B cell (primary cell): ENCODE results near the gene PREX1. TPM values are rescaled to one million over a fixed set of nuclear protein-coding genes. Genes with fewer than 3 reads are reported as not detected.

Experiments
- ATAC-seq: fragments of 200-7000 bp; cut with Tn5 transposase; one replicate; pipeline ENCODE4 v1.10.0; 2021; ENCODE audit warnings: low read depth, mild to moderate bottlenecking, moderate number of reproducible peaks, moderate library complexity
- CTCF ChIA-PET: fragments of 350-600 bp; sonication (Branson Sonifier 250); formaldehyde crosslinking; loops from one replicate; lab custom pipeline; 2021; ENCODE audit warnings: antibody characterized with exemption, inconsistent platforms; lab: Charles Lee
- POLR2A ChIA-PET: fragments of 350-600 bp; sonication (Branson Sonifier 250); formaldehyde crosslinking; loops from one replicate; lab custom pipeline; 2021; ENCODE audit warnings: antibody characterized with exemption; lab: Charles Lee
- DNase-seq: peaks from one replicate; pipeline ENCODE4 v3.0.0; 2013
- H2AFZ ChIP-seq: 2 replicates; pipeline ENCODE4 v1.6.1; 2012; ENCODE audit warnings: mild to moderate bottlenecking, low read depth, low read length; ENCODE audit not compliant: insufficient read depth, poor library complexity, severe bottlenecking
- H3K27ac ChIP-seq, 2 donors: 1 replicate in 1 of 2; 2 replicates in 1 of 2; pipeline ENCODE4 v1.5.1; 2012 to 2013; ENCODE audit warnings: low read length in 2 of 2, mild to moderate bottlenecking in 2 of 2, moderate library complexity in 1 of 2
- H3K27me3 ChIP-seq, 4 experiments: fragments of 200-600 bp in 1 of 4; sonication (generic) in 1 of 4; replicated peaks in 1 of 4; 1 replicate in 2 of 4; 2 replicates in 2 of 4; pipeline versions ENCODE4 v1.6.1 to v1.7.0; 2013 to 2016; ENCODE audit warnings: low read length in 3 of 4, mild to moderate bottlenecking in 2 of 4, mixed read lengths in 1 of 4, moderate library complexity in 1 of 4; ENCODE audit not compliant: insufficient read depth in 4 of 4, control insufficient read depth in 3 of 4; ENCODE audit errors: control extremely low read depth in 1 of 4
- H3K36me3 ChIP-seq, 2 experiments: replicated peaks in 1 of 2; 1 replicate in 1 of 2; 2 replicates in 1 of 2; pipeline versions ENCODE4 v1.6.1 to v1.7.1; 2013; ENCODE audit warnings: low read length in 1 of 2; ENCODE audit not compliant: insufficient read depth in 2 of 2, control insufficient read depth in 1 of 2; ENCODE audit errors: control extremely low read depth in 1 of 2, extremely low read depth in 1 of 2
- H3K4me1 ChIP-seq, 2 donors: fragments of 200-600 bp in 1 of 2; sonication (generic) in 1 of 2; 1 replicate in 1 of 2; 2 replicates in 1 of 2; pipeline versions ENCODE4 v1.5.1 to v1.6.1; 2013 to 2017; ENCODE audit warnings: low read length in 2 of 2; ENCODE audit not compliant: control insufficient read depth in 2 of 2, insufficient read depth in 2 of 2
- H3K4me2 ChIP-seq: replicated peaks from 2 replicates; pipeline ENCODE3; 2012; ENCODE audit warnings: mild to moderate bottlenecking, low read depth, low read length; ENCODE audit not compliant: poor library complexity, severe bottlenecking
- H3K4me3 ChIP-seq, 5 experiments: fragments of 200-600 bp in 1 of 5; sonication (generic) in 1 of 5; 1 replicate in 3 of 5; 2 replicates in 2 of 5; pipeline versions ENCODE4 v1.5.1 to v1.7.0; 2011 to 2016; ENCODE audit warnings: low read length in 4 of 5, mild to moderate bottlenecking in 4 of 5, low read depth in 2 of 5, control low read depth in 1 of 5, moderate library complexity in 1 of 5; ENCODE audit not compliant: insufficient read depth in 1 of 5; ENCODE audit errors: control extremely low read depth in 1 of 5, extremely low read depth in 1 of 5
- H3K79me2 ChIP-seq: fragments of 200-600 bp; sonication (generic); one replicate; pipeline ENCODE4 v1.6.0; 2016; ENCODE audit warnings: low read length; ENCODE audit not compliant: control insufficient read depth, insufficient read depth
- H3K9ac ChIP-seq: fragments of 200-600 bp; sonication (generic); 2 replicates; pipeline ENCODE4 v1.6.1; 2017; ENCODE audit warnings: mild to moderate bottlenecking, low read length, moderate library complexity
- H3K9me3 ChIP-seq, 3 donors: one replicate each; pipeline versions ENCODE4 v1.6.1 to v1.7.1; 2013; ENCODE audit warnings: low read length in 2 of 3; ENCODE audit not compliant: control insufficient read depth in 2 of 3, insufficient read depth in 1 of 3; ENCODE audit errors: control extremely low read depth in 1 of 3
- H4K20me1 ChIP-seq: 2 replicates; pipeline ENCODE4 v1.6.0; 2012; ENCODE audit warnings: mild to moderate bottlenecking, low read length; ENCODE audit not compliant: insufficient read depth, control insufficient read depth, poor library complexity, severe bottlenecking
- H3K27ac Mint-ChIP-seq: one replicate; pipeline ENCODE4 v1.8.0; 2021; ENCODE audit warnings: mixed read lengths
- H3K27me3 Mint-ChIP-seq: one replicate; pipeline ENCODE4 v1.8.0; 2021; ENCODE audit warnings: mixed read lengths
- H3K4me1 Mint-ChIP-seq: one replicate; pipeline ENCODE4 v1.8.0; 2021; ENCODE audit warnings: mixed read lengths
- H3K4me3 Mint-ChIP-seq: one replicate; pipeline ENCODE4 v1.8.0; 2021; ENCODE audit warnings: mixed read lengths
- H3K9me3 Mint-ChIP-seq: one replicate; pipeline ENCODE4 v1.8.0; 2022; ENCODE audit warnings: mixed read lengths; ENCODE audit not compliant: insufficient read depth
- CTCF ChIP-seq: fragments of 200-600 bp; IDR thresholded peaks from one replicate; pipeline ENCODE4 v1.8.0; 2022; ENCODE audit warnings: antibody characterized with exemption, mild to moderate bottlenecking
- EZH2 ChIP-seq: IDR thresholded peaks from 2 replicates; pipeline ENCODE4 v1.6.1; 2012; ENCODE audit warnings: borderline replicate concordance, low read depth, mild to moderate bottlenecking, moderate library complexity, low read length; ENCODE audit not compliant: insufficient read depth, poor library complexity, severe bottlenecking
- WGBS: methylation state at CpG from one replicate; pipeline ENCODE4 v1.1.5; 2013; ENCODE audit warnings: missing lambda C conversion rate; ENCODE audit not compliant: insufficient coverage; 5-methylcytosine and 5-hydroxymethylcytosine counted together
- intact Hi-C: fragments of 100-400 bp; cut with micrococcal nuclease; formaldehyde crosslinking; loops from one replicate; pipeline ENCODE4 v1.10.0; 2022
- polyA plus RNA-seq: library from polyadenylated mRNA; depleted of rRNA; stranded (reverse); fragments of >200 nt; gene quantifications from 2 replicates; pipeline ENCODE4 v1.2.3, GENCODE V29; 2012
- total RNA-seq, 2 donors: library from RNA; stranded (reverse); fragments of 120-200 nt in 1 of 2; gene quantifications; 1 replicate in 1 of 2; 2 replicates in 1 of 2; pipeline versions ENCODE4 v1.2.3 to v1.2.4, GENCODE V29; 2013 to 2022

The PREX1 gene
- total and polyA plus RNA-seq, 2 donors (not counting 1 experiment from before 2014, with no cell fraction given) = 79.1 to 99.4 TPM

- peaks cover 64 to 87% of the 10 kb centered on the region in 2 donors for H3K4me1 ChIP-seq
- no peak overlapping the region for H3K4me3 ChIP-seq
- POLR2A ChIA-PET = no interaction called here
- CTCF ChIA-PET = interaction anchor here (0.6 to 1.3 kb wide), 2 partner anchors 16 to 130 kb away, joined by 3 read pairs; no protein-coding TSS in a partner anchor
- no peak for ATAC-seq
- peaks cover 98% of the 10 kb centered on the region for H3K79me2 ChIP-seq
- 83% methylated on average over 11 of the region's 11 CpGs for WGBS
- Mint-ChIP-seq H3K4me1 (peaks cover 82% of the 10 kb centered on the region), H3K9me3 (peaks cover 4% of the 10 kb centered on the region), H3K27ac (peak overlapping the region; percentile 80), H3K27me3 (no peaks in the 10 kb centered on the region), H3K4me3 (no peak overlapping the region)
- H3K9ac ChIP-seq = no peak overlapping the region
- no peak for DNase-seq
- intact Hi-C loops = no loop called here
- H3K4me2 ChIP-seq = peak overlapping the region; percentile 60
- no peak overlapping the region for H2AFZ ChIP-seq
- peaks cover 0 to 21% (median 3%) of the 10 kb centered on the region in 3 donors for H3K9me3 ChIP-seq
- peaks cover 0 to 9% of the 10 kb centered on the region in 2 experiments for H3K36me3 ChIP-seq
- no peak for TF ChIP-seq EZH2
- no peak for TF ChIP-seq CTCF
- peak overlapping the region in 1 of 2 donors; percentile 68 for H3K27ac ChIP-seq
- no peaks in the 10 kb centered on the region for H3K27me3 ChIP-seq
- H4K20me1 ChIP-seq = peaks cover 98% of the 10 kb centered on the region
These were observed 53.1 kb downstream of the PREX1 start for GRCh38 chr20:48774696-48775095.

- Histone ChIP-seq H3K4me1 (peaks cover 69 to 95% of the 10 kb centered on the region in 2 donors), H2AFZ (no peak overlapping the region), H4K20me1 (peaks cover 98% of the 10 kb centered on the region), H3K9ac (no peak overlapping the region), H3K36me3 (peaks cover 0 to 9% of the 10 kb centered on the region in 2 experiments), H3K27me3 (no peaks in the 10 kb centered on the region), H3K27ac (peak overlapping the region; percentile 27 to 68), H3K9me3 (peaks cover 0 to 21% (median 0%) of the 10 kb centered on the region in 3 donors), H3K79me2 (peaks cover 98% of the 10 kb centered on the region), H3K4me2 (peak overlapping the region; percentile 60), H3K4me3 (no peak overlapping the region)
- intact Hi-C loops = no loop called here
- TF ChIP-seq EZH2 (no peak), CTCF (no peak)
- POLR2A ChIA-PET = no interaction called here
- Mint-ChIP-seq H3K27me3 (no peaks in the 10 kb centered on the region), H3K9me3 (no peaks in the 10 kb centered on the region), H3K27ac (peak overlapping the region; percentile 75), H3K4me1 (peaks cover 84% of the 10 kb centered on the region), H3K4me3 (peak overlapping the region; percentile 15)
- ATAC-seq (no peak), DNase-seq (no peak)
- 56% methylated on average over 11 of the region's 14 CpGs for WGBS
- CTCF ChIA-PET = interaction anchor here (0.6 to 1.5 kb wide), 3 partner anchors 16 to 130 kb away, joined by 3 to 6 read pairs (median 3); no protein-coding TSS in a partner anchor
These were observed 53.9 kb downstream of the PREX1 start for GRCh38 chr20:48773837-48774418.
